HEK293 (cell line): ENCODE measurements around the gene KIF5B.

ENCODE experiments used
- CTCF ChIP-seq: fragments of 450-650 bp; formaldehyde crosslinking; IDR thresholded peaks from 2 replicates; pipeline ENCODE4 v1.5.1; 2016; ENCODE audit warnings: missing biosample characterization, missing genetic modification characterization
- PRDM1 ChIP-seq: fragments of 450-650 bp; formaldehyde crosslinking; IDR thresholded peaks from 2 replicates; pipeline ENCODE4; 2016; ENCODE audit warnings: missing biosample characterization, missing genetic modification characterization
- ZNF274 ChIP-seq, 2 experiments: fragments of 200-500 bp in 1 of 2; fragments of 450-650 bp in 1 of 2; sonication (Bioruptor generic) in 1 of 2; formaldehyde crosslinking in 1 of 2; IDR thresholded peaks; 2 replicates each; pipeline versions ENCODE4 v1.5.1 to v1.6.1; 2014 to 2016; ENCODE audit warnings: borderline replicate concordance in 1 of 2, inconsistent platforms in 1 of 2, low read length in 1 of 2, missing biosample characterization in 1 of 2, missing genetic modification characterization in 1 of 2
- ZNF311 ChIP-seq: fragments of 450-650 bp; formaldehyde crosslinking; IDR thresholded peaks from 2 replicates; pipeline ENCODE4 v1.5.1; 2017; ENCODE audit warnings: missing biosample characterization, missing genetic modification characterization, borderline replicate concordance
- ZNF530 ChIP-seq: fragments of 450-650 bp; formaldehyde crosslinking; IDR thresholded peaks from 2 replicates; pipeline ENCODE4 v1.5.1; 2016; ENCODE audit warnings: low read depth, missing biosample characterization, missing genetic modification characterization
- ZNF76 ChIP-seq: fragments of 450-650 bp; formaldehyde crosslinking; IDR thresholded peaks from 2 replicates; pipeline ENCODE4; 2016; ENCODE audit warnings: low read depth, missing biosample characterization, missing genetic modification characterization, borderline replicate concordance
- ZSCAN30 ChIP-seq: fragments of 450-650 bp; IDR thresholded peaks from 2 replicates; pipeline ENCODE4 v1.5.1; 2018; ENCODE audit warnings: missing biosample characterization, mild to moderate bottlenecking, missing genetic modification characterization, moderate library complexity
- TF ChIP-seq, protein P1 (sequence below): fragments of 450-650 bp; formaldehyde crosslinking; IDR thresholded peaks from 2 replicates; pipeline ENCODE4 v1.5.0; 2017; ENCODE audit warnings: missing biosample characterization, missing genetic modification characterization, borderline replicate concordance

DNA sequence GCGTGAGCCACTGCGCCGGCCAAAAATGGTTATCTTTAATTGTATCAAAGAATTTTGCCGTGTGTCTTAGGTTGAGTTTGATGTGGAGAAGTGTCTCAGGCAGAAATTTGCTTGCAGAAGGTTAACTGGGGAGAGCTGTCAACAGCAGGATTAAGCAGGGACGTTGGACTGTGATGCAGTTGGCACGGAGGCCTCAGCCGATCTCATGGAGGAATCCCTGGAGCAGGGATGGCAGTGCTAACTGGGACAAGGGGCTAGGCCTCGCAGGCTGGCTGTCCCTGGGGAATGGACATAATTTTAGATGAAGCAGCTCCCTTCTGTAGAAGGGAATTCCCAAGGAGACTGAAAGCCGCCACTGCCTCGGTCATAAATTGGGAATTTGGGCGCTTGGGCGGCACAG, 12.3 kb upstream of the KIF5B start:
- TF ChIP-seq ZNF311 (tag by site-specific recombination) (no peak), CTCF (tag by site-specific recombination) (no peak), ZNF530 (tag by site-specific recombination) (no peak), PRDM1 (tag by site-specific recombination) (no peak), ZNF76 (no peak), ZNF274 (IDR thresholded peaks at IDR 0.05; ENCODE audit: low read length) (no peak), ZNF274 (tag by site-specific recombination; IDR thresholded peaks at IDR 0.05; ENCODE audit: borderline replicate concordance) (no peak), ZSCAN30 (tag by site-specific recombination) (no peak)
- TF ChIP-seq, protein P1, sequence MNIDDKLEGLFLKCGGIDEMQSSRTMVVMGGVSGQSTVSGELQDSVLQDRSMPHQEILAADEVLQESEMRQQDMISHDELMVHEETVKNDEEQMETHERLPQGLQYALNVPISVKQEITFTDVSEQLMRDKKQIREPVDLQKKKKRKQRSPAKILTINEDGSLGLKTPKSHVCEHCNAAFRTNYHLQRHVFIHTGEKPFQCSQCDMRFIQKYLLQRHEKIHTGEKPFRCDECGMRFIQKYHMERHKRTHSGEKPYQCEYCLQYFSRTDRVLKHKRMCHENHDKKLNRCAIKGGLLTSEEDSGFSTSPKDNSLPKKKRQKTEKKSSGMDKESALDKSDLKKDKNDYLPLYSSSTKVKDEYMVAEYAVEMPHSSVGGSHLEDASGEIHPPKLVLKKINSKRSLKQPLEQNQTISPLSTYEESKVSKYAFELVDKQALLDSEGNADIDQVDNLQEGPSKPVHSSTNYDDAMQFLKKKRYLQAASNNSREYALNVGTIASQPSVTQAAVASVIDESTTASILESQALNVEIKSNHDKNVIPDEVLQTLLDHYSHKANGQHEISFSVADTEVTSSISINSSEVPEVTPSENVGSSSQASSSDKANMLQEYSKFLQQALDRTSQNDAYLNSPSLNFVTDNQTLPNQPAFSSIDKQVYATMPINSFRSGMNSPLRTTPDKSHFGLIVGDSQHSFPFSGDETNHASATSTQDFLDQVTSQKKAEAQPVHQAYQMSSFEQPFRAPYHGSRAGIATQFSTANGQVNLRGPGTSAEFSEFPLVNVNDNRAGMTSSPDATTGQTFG (tag by site-specific recombination): no peak
